ENCODE results near the gene TTC3.
"Not testable (repeated sequence)": the region's sequence is repeated elsewhere in the genome, so short reads cannot be mapped to it uniquely, and the experiment has no call there.

The TTC3 gene

DNA sequence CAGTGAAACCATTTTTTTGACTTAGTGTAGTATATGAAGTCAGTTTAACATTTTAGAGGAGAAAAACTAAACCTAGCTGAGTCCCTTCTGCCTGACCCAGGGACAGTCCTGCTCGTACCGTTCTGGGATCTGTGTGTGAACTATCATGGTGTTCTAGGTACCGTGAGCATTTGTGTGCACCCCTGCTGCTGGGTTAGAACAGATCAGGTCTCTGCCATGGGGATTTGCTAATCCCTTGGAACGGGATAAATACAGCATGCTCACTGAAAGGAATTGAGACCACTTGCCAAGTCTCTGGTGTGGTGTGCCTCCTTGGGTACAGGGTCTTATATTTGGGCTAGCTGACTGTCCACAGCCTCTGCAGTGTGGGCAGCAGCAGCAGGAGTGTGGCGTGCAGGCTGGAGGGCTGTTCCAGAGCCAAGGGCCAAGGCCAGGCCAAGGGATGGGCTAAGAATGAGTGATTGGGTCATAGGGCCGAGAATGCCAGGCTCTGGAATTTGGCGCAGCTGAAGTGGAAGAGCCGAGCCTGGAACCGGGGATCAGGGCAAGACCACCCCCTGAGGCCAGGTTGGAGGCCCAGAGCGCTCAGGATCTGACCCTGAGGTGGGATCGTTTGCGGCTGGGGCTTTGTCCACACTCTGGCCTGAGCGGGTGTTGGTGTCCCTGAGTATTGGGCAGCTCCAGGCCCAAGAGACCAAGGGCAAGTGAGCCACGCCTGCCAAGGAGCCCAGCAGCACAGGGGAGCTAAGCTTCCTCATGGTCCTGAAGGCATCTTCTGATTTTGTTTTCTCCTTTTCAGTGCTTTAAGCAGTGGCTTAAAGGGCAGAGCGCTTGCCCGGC lies 127.8 kb downstream of the TTC3 start:
- no peak for DNase-seq

DNA sequence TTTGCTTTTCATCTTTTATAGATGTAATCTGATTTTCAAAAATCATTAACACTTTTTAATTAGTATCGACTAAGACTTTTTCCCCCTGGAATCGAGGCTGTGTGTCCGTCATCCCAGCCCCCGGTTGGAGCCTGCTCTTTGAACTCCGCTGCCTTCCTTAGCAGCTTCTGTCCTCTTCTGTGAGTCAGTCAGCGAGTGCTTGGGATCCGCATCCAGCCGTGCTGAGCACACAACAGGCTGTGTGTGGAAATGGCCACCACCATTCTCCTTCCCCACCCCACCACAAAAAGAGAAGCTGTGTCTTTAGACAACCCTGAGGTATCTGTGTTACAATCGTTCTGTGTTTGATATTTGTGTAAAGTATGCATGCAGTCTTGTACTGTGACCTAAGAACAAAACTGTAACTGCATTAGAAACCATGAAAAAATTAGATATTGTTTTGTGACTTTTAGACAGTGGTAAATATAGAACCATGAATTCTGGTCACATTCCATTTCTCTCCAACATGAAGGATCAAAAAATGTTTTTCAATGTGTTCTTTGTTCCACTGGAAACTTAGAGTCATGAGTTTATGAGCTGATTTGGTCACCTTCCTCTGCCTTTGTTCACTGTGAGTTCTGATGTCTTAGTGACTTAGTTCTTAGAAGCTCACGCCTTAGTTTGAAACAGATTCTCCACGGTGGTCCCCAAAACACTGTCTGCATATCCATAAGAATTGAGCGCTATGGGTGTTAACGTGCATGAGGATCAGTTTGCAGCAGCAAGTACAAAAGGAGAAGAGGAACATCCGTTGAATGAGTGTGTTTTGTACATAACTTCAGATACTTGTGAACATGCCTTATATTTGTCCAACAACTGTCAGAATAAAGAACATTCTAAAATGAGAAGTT lies 129.4 kb downstream of the TTC3 start:
- no peak for DNase-seq

- no peak for DNase-seq
Measured at GRCh38 chr21:37204580-37204979, 131.5 kb downstream of the TTC3 start.

GRCh38 chr21:37206496-37206895 lies 133.4 kb downstream of the TTC3 start:
- DNase-seq: no peak

- DNase-seq: no peak
Measured at GRCh38 chr21:37207441-37208009, 134.5 kb downstream of the TTC3 start.

DNA sequence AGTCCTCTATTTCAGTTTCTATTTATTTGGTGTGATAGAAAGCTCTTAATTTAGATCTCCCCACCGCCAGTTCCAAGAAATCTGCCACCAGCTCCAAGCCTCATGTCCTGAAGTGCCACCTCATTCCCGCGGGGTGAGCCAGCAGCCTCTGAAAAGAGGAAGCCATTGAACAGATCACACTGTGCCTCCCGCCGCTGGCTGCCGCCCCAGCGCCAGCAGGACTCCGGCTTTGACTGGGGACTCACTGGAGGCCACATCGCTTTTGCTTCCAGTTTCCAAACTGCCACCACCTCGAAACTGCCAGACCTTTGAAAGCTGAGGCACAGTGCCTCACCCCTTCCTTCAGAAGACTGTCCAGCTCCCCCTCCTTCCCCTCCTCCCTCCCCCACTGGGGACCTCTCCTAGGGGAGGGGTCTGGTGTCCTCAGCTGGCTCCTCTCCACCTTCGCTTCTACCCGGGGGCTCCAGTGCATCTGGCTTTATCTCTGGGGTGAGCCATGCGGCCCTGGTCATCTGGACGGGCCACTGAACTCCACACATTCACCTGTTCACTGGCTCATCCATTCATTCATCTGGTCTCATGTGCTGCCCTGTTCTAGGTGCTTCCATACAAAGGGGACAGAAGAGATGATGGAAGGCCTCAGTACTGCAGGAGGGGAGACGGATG lies 135.1 kb downstream of the TTC3 start:
- DNase-seq: no peak

GRCh38 chr21:37208741-37209225 lies 135.7 kb downstream of the TTC3 start:
- no peak for DNase-seq

DNA sequence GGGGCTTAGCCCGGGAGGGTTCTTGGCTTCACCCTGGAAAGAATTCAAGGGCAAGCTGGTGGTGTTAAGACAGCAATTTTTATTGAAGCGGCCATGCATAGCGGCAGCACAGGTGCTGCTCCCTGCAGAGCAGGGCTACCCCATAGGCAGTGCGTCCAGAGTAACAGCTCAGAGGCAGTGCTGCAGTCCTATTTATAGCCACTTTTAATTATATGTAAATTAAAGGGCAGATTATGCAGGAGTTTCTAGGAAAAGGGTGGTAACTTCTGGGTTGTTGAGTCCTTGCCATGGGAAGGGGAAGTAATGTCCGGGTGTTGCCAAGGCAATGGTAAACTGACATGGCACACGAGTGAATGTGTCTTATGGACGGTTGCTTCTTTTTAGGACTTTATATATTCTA lies 137.1 kb downstream of the TTC3 start:
- DNase-seq: no peak

GRCh38 chr21:37210799-37211198 lies 137.7 kb downstream of the TTC3 start:
- DNase-seq: no peak

- DNase-seq: no peak
Measured at GRCh38 chr21:37214952-37215351, 141.9 kb downstream of the TTC3 start.

DNA sequence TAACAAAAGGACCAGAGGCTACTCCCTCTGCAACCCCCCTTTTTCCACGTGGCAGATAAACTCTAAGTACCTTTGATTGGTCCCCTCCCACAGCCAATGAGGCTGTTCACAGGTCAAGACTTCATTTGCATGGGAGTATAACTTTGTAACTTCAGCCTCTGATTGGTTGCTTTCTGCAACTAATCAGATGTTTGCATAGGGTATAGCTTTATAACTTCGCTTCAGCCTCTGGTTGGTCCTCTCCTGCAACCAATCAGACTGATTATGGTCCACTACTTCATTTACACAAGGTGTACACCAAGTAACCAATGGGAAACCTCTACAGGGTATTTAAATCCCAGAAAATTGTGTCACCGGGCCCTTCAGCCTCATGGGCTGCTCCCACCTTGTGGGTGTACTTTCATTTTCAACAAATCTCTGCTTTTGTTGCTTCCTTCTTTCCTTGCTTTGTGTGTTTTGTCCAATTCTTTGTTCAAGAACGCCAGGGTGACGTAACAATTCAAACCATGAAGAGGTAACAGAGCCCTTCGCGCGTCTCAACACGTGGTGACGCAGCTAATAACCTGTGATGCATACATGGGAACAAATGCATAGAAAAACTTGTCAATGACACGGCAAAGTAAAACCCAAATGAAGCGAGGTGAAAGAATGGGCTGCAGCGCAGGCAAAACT lies 146.8 kb downstream of the TTC3 start:
- DNase-seq: peak; percentile 32

DNA sequence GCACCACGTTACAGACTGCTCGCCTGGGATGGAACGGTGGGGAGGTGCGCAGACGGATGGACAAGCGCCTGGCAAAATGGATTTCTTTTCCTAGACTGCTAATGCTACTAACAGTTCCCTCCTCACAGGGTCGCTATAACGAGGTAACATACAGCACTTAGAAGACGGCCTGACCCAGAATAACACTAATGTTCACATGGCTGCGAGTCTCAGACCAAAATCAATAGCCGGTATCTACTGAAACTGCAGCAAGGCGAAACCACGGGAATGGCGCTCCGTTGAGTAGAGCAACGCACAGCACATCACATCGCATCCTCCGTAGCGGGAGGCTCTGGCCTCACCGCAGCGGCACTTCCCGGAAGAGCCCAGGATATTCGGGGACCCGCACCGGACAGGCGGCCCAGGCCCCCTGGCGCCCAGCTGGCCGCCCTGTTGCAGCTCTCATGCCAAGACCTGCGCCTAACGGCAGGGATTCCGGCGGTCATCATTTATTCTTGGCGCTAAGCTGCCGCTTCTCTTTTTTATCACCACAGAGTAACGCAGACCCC lies 147.5 kb downstream of the TTC3 start:
- peak; percentile 53 for DNase-seq

DNA sequence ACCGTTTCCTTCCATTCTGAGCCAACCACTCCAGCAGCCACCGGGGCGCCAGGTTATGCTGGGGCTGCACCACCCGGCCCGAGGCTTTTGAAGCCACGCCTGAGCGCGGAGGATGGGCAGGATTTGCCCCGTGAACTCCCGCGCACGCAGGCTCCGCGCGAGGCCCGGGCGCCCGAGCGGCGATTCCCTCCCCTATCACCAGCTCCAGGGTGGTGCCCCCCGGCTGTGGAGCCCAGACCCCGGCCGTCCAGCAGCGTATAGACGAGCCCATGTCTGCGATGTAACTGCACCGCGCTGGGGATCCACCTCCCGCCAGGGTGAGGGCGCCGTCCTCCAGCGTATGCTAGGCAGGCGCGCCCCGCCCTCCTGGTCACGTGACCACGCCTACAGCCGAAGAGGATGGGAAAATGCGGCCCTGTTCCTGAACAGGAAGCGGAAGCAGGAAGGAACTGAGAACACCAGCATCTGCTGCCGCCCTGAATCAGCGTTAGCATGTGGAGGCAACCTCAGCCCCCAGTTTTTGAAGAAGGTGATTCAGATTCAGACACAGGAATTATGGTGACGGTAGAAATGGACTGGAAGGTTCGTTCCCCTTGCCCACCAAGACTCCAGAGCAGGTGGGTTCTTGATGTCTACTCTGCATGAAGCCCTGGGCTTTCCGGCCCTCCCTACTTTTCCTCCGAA lies 148.1 kb downstream of the TTC3 start:
- peak; percentile 84 for DNase-seq

DNA sequence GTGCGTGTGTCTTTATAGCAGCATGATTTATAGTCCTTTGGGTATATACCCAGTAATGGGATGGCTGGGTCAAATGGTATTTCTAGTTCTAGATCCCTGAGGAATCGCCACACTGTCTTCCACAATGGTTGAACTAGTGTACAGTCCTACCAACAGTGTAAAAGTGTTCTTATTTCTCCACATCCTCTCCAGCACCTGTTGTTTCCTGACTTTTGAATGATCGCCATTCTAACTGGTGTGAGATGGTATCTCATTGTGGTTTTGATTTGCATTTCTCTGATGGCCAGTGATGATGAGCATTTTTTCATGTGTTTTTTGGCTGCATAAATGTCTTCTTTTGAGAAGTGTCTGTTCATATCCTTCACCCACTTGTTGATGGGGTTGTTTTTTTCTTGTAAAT lies 149.2 kb downstream of the TTC3 start:
- not testable (repeated sequence) for DNase-seq

DNA sequence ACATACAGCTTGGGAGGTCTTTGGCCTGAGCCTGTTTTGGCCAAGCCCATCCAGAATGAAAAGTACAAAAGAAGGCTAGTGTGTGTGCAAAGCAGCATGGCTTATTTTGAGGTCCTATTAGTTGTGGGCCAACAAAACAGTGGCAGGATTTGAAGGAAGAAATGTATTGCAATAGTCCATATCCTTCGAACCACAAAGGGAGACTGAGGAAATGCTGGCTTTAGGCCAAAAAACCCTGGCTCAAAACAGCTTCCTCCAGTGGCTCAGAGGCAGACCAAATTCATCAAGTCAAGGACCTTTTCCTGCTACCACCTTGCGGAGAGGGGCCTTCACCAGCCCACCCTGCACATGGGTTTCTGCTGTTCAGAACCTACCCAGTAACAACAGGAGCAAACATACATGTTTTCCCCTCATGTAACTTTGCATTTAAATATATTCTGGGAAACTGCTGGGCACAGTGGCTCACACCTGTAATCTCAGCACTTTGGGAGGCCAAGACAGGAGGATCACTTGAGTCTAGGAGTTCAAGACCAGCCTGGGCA lies 150.8 kb downstream of the TTC3 start:
- no peak for DNase-seq

GRCh38 chr21:37224861-37225839 lies 152.1 kb downstream of the TTC3 start:
- no peak for DNase-seq

DNA sequence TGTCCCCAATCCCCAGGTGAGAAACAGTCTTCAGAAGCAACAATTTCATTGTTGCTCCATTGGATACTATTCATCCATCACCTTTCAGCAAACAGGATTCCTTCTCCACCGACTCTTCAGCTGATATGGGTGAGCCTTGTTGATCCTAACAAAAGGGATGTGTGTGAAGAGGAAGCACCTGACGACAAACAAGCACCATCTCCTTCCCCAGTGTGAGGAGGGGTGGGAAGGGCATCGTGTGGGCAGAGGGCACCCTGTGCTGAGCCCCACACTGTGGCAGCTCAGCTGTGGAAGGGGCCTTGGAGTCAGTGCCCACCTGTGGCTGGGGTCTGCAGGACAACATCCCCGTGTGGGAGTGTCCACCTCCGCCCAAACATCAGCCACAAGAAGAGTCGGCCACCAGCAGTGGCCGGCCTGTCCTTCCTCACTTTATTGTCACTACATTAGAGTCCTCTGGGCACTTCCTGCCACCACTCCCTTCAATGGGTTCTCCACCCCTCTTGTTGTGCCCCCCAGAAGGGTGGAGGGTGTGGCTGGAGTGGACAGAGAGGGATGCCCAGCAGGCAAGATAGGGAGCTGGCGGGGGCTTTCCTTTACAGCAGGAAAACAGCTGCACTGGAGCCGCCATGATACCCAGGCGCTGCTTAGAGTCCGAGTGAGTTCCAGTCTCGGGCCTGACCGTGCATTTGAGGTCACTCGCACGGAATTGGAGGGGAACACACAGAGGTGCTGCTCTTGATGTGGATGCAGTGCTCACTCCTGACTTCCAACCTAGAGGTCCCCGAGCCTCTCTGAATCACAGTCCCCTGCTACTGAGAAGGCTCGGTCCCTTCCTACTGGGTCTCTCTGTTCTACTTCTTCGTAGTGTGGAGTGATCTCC lies 153.2 kb downstream of the TTC3 start:
- DNase-seq: no peak

DNA sequence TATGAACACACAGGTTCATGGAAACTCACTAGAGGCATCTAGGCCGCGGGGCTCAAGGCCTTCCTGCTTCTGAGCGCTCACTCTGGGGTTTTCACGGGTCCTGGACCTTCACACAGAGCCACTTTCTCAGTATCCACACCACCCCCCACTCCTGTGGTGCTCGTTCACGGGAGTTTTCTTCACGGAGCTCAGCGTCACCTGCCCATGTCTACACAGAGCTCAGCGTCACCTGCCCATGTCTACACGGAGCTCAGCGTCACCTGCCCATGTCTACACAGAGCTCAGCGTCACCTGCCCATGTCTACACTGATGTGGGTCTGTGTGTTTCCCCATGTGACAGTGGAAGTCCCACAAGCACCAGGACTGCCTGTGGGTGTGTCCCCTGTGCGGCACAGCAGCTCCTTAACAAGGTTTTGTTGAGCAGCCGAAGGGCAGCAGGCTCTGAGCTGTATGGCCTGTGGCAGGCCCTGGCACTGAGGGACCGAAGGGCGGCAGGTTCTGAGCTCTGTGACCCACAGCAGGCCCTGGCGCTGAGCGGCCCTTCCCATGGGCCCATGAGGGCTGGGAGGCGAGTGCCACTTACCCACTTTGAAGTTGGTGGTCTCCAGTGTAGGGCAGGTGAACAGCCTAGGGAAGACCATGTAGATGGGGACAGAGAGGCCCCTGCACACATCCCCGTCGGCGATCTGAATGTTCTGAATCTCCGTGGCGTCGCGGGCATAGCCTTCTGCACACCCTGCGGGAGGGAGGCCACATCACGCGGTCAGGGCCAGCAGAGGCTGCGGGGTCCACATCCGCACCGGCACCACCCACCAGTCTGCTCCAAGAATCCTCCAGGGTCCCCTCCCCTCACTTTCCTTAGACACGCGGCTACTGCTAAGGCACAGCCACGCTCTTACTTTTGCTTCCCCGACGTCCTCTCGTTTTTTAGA lies 154.3 kb downstream of the TTC3 start:
- no peak for DNase-seq

Measured in SHP77 treated with DMSO at 0.1 percent for 48 hours (cell line).